Measurements from ENCODE around the gene HHIPL1. TPM values are rescaled to one million over a fixed set of nuclear protein-coding genes. Genes with fewer than 3 reads are reported as not detected.

The HHIPL1 gene
- total RNA-seq, 1 experiment from 2014 or later = 2.6 TPM

GRCh38 chr14:99603471-99604277 lies 41.3 kb upstream of the HHIPL1 start, which contains the start of gene CCDC85C:
Gene CCDC85C, minus strand, starts transcription at chr14:99604207. Its CDS starts 248 bp downstream, at chr14:99603959.
- no peak within 1 kb of the TSS for H2BK5ac ChIP-seq (ENCODE audit: insufficient read length, low read length)
- no peak within 1 kb of the TSS for H2AK5ac ChIP-seq (ENCODE audit: insufficient read length, low read length)
- H3K14ac ChIP-seq (ENCODE audit: insufficient read depth, low read length) = peak within 1 kb of the TSS; percentile 90
- no peaks in the 10 kb centered on the region for H3K9me3 ChIP-seq (ENCODE audit: control insufficient read depth, low read depth, low read length)
- peaks cover 47% of the 10 kb centered on the region for H3K27me3 Mint-ChIP-seq (ENCODE audit: low read depth)
- H3K4ac ChIP-seq (ENCODE audit: low read depth, low read length) = no peak within 1 kb of the TSS
- H4K91ac ChIP-seq (ENCODE audit: insufficient read length, low read depth, low read length) = no peak within 1 kb of the TSS
- TF ChIP-seq CTCF (conservative IDR thresholded peaks at IDR 0.05) = no peak; the same call in 2 of the 3 replicates
- no CpG with 5 or more reads among the region's 128 CpGs for WGBS (ENCODE audit: extremely low coverage, insufficient read length, low lambda C conversion rate)
- peak within 1 kb of the TSS; percentile 76 to 97 (median 94); a peak in 5 of 7 replicates for H3K27ac Mint-ChIP-seq
- H3K4me1 Mint-ChIP-seq = peaks cover 38 to 53% of the 10 kb centered on the region in 2 experiments
- H4K5ac ChIP-seq (ENCODE audit: insufficient read length, low read depth, low read length) = no peak within 1 kb of the TSS
- H3K23ac ChIP-seq (ENCODE audit: insufficient read length, low read depth, low read length) = no peak within 1 kb of the TSS
- peaks cover 8% of the 10 kb centered on the region; the same call in 1 of the 2 replicates for H3K79me2 ChIP-seq (ENCODE audit: insufficient read depth, low read length)
- no peak within 1 kb of the TSS for H3K56ac ChIP-seq (ENCODE audit: insufficient read length, low read depth, low read length)
- H4K8ac ChIP-seq (replicated peaks; ENCODE audit: insufficient read length, low read depth, low read length) = no peak within 1 kb of the TSS
- H3K27me3 ChIP-seq (ENCODE audit: insufficient read depth, low read length) = peaks cover 18% of the 10 kb centered on the region; the same call in 1 of the 2 replicates
- H3K4me1 ChIP-seq (ENCODE audit: insufficient read depth, low read length) = no peaks in the 10 kb centered on the region; the same call in 1 of the 2 replicates
- peak; percentile 56 for DNase-seq
- peak within 1 kb of the TSS; percentile 63 for H3K9ac ChIP-seq (ENCODE audit: extremely low read depth, insufficient read length, low read length)
- H3K79me1 ChIP-seq (ENCODE audit: insufficient read depth, low read depth, low read length, poor library complexity, severe bottlenecking) = peaks cover 3% of the 10 kb centered on the region
- H2AFZ ChIP-seq (ENCODE audit: low read length) = no peak within 1 kb of the TSS
- no peak within 1 kb of the TSS for H2BK20ac ChIP-seq (ENCODE audit: low read depth, low read length, poor library complexity, severe bottlenecking)
- peak within 1 kb of the TSS; percentile 85 for H3K18ac ChIP-seq (ENCODE audit: insufficient read length, low read depth, low read length)
- H3K9me3 Mint-ChIP-seq = no peaks in the 10 kb centered on the region
- H3K23me2 ChIP-seq (ENCODE audit: insufficient read length, low read depth, low read length, poor library complexity, severe bottlenecking) = peaks cover 18% of the 10 kb centered on the region
- peaks cover 0 to 3% (median 0%) of the 10 kb centered on the region in 3 experiments; a peak in 3 of 7 replicates for H3K36me3 Mint-ChIP-seq (ENCODE audit: insufficient read depth in 1 of 3, low read depth in 3 of 3)
- H3K4me2 ChIP-seq (ENCODE audit: insufficient read depth, insufficient read length, low read length) = peak within 1 kb of the TSS; percentile 61
- H2BK15ac ChIP-seq (ENCODE audit: low read depth, low read length) = no peak within 1 kb of the TSS
- H3K27ac ChIP-seq (ENCODE audit: insufficient read length, low read depth, low read length) = no peak within 1 kb of the TSS
- H3T11ph ChIP-seq (ENCODE audit: low read length) = no peak within 1 kb of the TSS
- no peaks in the 10 kb centered on the region for H4K20me1 ChIP-seq (ENCODE audit: control insufficient read depth, insufficient read depth, insufficient read length)
- peak within 1 kb of the TSS; percentile 79 to 88 for H3K4me3 Mint-ChIP-seq
- H2BK12ac ChIP-seq (ENCODE audit: insufficient read length, low read depth, low read length) = no peak within 1 kb of the TSS
- no peak within 1 kb of the TSS for H2BK120ac ChIP-seq (ENCODE audit: low read depth, low read length, poor library complexity, severe bottlenecking)

All from H9 (cell line).